HuH-7.5 (cell line): Measurements from ENCODE around the gene MAN2A1.
"Not testable (repeated sequence)": the region's sequence is repeated elsewhere in the genome, so short reads cannot be mapped to it uniquely, and the experiment has no call there.

Experiments used
- DNase-seq: peaks from one replicate; pipeline ENCODE4 v3.0.0; 2011; ENCODE audit warnings: low spot score

The MAN2A1 gene

GRCh38 chr5:109826426-109826825 is 136.7 kb downstream of the MAN2A1 start:
- DNase-seq, result no peak

GRCh38 chr5:109829331-109829730 is 139.6 kb downstream of the MAN2A1 start:
- DNase-seq, result no peak

GRCh38 chr5:109830955-109831502 is 141.3 kb downstream of the MAN2A1 start:
- DNase-seq, result no peak

GRCh38 chr5:109832207-109833188 is 142.8 kb downstream of the MAN2A1 start:
- DNase-seq, result not testable (repeated sequence)

GRCh38 chr5:109833946-109834345 is 144.2 kb downstream of the MAN2A1 start:
- DNase-seq, result no peak

- DNase-seq, result no peak
These were observed 146.6 kb downstream of the MAN2A1 start for GRCh38 chr5:109836280-109836679.

- DNase-seq, result no peak
These were observed 147.6 kb downstream of the MAN2A1 start for GRCh38 chr5:109837231-109837861.

- no peak for DNase-seq
These were observed 148.4 kb downstream of the MAN2A1 start for GRCh38 chr5:109838157-109838556.

- no peak for DNase-seq
These were observed 154.4 kb downstream of the MAN2A1 start for GRCh38 chr5:109844148-109844547.

- no peak for DNase-seq
These were observed 155.0 kb downstream of the MAN2A1 start for GRCh38 chr5:109844695-109845094.

- DNase-seq, result no peak
These were observed 158.4 kb downstream of the MAN2A1 start for GRCh38 chr5:109848130-109848529.

- DNase-seq, result no peak
These were observed 159.9 kb downstream of the MAN2A1 start for GRCh38 chr5:109849478-109850088.

GRCh38 chr5:109852371-109853155 is 162.8 kb downstream of the MAN2A1 start:
- no peak for DNase-seq

GRCh38 chr5:109853377-109853776 is 163.7 kb downstream of the MAN2A1 start:
- no peak for DNase-seq

- no peak for DNase-seq
These were observed 165.3 kb downstream of the MAN2A1 start for GRCh38 chr5:109855056-109855455.

- DNase-seq, result no peak
These were observed 167.8 kb downstream of the MAN2A1 start for GRCh38 chr5:109857405-109858031.

GRCh38 chr5:109859537-109859936 is 169.8 kb downstream of the MAN2A1 start:
- no peak for DNase-seq

GRCh38 chr5:109862301-109862700 is 172.6 kb downstream of the MAN2A1 start:
- DNase-seq, result no peak

GRCh38 chr5:109863752-109864151 is 174.0 kb downstream of the MAN2A1 start:
- no peak for DNase-seq

- no peak for DNase-seq
These were observed 175.9 kb downstream of the MAN2A1 start for GRCh38 chr5:109865637-109866036.

- no peak for DNase-seq
These were observed 176.3 kb downstream of the MAN2A1 start for GRCh38 chr5:109866051-109866450.
